ENCODE data around the gene DIAPH3.

DIAPH3 gene

DNA sequence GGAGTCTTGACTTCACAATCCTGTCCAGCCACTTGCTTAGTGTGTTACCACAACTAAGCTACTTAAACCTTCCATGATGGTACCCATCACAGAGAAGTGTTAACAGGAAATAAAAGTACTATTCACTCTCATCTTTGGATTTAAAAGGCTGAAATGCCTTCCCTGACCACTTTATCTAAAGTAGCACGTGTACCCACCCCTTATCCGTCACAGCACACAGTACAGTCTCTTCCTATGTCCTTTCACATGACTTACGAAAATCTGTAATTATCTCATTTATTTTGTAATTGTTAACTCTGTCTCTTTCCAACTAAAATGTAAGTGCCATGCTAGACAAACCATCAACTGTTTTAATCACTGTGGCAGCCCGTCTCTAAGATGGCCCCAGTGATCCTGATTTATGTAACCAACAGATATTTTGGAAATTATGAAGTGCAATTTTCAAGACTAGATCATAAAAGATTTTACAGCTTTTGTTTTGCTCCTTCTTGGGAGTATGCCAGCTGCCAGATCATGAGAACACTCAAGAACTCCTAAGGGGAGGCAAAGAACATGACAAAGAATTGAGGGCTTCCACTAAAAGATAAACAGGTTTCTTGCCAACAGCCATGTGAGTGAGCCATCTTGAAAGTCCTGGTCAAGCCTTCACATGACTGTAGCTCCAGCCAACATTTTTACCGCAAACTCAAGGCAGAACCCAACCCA lies 44.9 kb downstream of the DIAPH3 start:
- no peak overlapping the region for H3K4me3 ChIP-seq (ENCODE audit: low read length)
- H4K20me1 ChIP-seq (ENCODE audit: insufficient read depth, low read length): no peaks in the 10 kb centered on the region
- H3K79me2 ChIP-seq (ENCODE audit: low read length): no peaks in the 10 kb centered on the region
- no peaks in the 10 kb centered on the region for H3K4me1 ChIP-seq (ENCODE audit: low read length)
- H3K9me3 ChIP-seq (ENCODE audit: insufficient read depth, low read length): peaks cover 9% of the 10 kb centered on the region; the same call in 1 of the 2 replicates
- H2AFZ ChIP-seq (ENCODE audit: low read depth, low read length): no peak overlapping the region
- H3K27me3 ChIP-seq (ENCODE audit: low read depth, low read length): no peaks in the 10 kb centered on the region
- H3K9ac ChIP-seq (ENCODE audit: low read length): no peak overlapping the region
- no peak overlapping the region for H3K4me2 ChIP-seq (ENCODE audit: low read length)
- H3K36me3 ChIP-seq (replicated peaks; ENCODE audit: low read depth, low read length): peaks cover 23% of the 10 kb centered on the region
- no peak for TF ChIP-seq EZH2phosphoT487 (IDR thresholded peaks at IDR 0.05; ENCODE audit: low read depth)
- no peak for TF ChIP-seq CTCF (IDR thresholded peaks at IDR 0.05; ENCODE audit: low read depth, low read length)
- H3K27ac ChIP-seq (ENCODE audit: low read length): no peak overlapping the region

GRCh38 chr13:60114499-60115028 lies 49.2 kb downstream of the DIAPH3 start:
- no peaks in the 10 kb centered on the region for H3K27me3 ChIP-seq (ENCODE audit: low read depth, low read length)
- no peaks in the 10 kb centered on the region for H3K79me2 ChIP-seq (ENCODE audit: low read length)
- no peak overlapping the region for H3K9ac ChIP-seq (ENCODE audit: low read length)
- TF ChIP-seq EZH2phosphoT487 (IDR thresholded peaks at IDR 0.05; ENCODE audit: low read depth) (no peak), CTCF (IDR thresholded peaks at IDR 0.05; ENCODE audit: low read depth, low read length) (no peak)
- no peaks in the 10 kb centered on the region for H4K20me1 ChIP-seq (ENCODE audit: insufficient read depth, low read length)
- H3K9me3 ChIP-seq (ENCODE audit: insufficient read depth, low read length): peaks cover 11% of the 10 kb centered on the region; the same call in 1 of the 2 replicates
- no peak overlapping the region for H3K27ac ChIP-seq (ENCODE audit: low read length)
- no peak overlapping the region for H2AFZ ChIP-seq (ENCODE audit: low read depth, low read length)
- no peak overlapping the region for H3K4me2 ChIP-seq (ENCODE audit: low read length)
- peaks cover 42% of the 10 kb centered on the region for H3K36me3 ChIP-seq (replicated peaks; ENCODE audit: low read depth, low read length)
- no peak overlapping the region for H3K4me3 ChIP-seq (ENCODE audit: low read length)
- peaks cover 9% of the 10 kb centered on the region for H3K4me1 ChIP-seq (ENCODE audit: low read length)

GRCh38 chr13:60112771-60113170 lies 51.0 kb downstream of the DIAPH3 start:
- no peaks in the 10 kb centered on the region for H4K20me1 ChIP-seq (ENCODE audit: insufficient read depth, low read length)
- H2AFZ ChIP-seq (ENCODE audit: low read depth, low read length): no peak overlapping the region
- no peak overlapping the region for H3K27ac ChIP-seq (ENCODE audit: low read length)
- H3K4me2 ChIP-seq (ENCODE audit: low read length): no peak overlapping the region
- H3K4me1 ChIP-seq (ENCODE audit: low read length): peaks cover 11% of the 10 kb centered on the region
- TF ChIP-seq EZH2phosphoT487 (IDR thresholded peaks at IDR 0.05; ENCODE audit: low read depth): no peak
- no peak for TF ChIP-seq CTCF (IDR thresholded peaks at IDR 0.05; ENCODE audit: low read depth, low read length)
- no peaks in the 10 kb centered on the region for H3K27me3 ChIP-seq (ENCODE audit: low read depth, low read length)
- H3K36me3 ChIP-seq (replicated peaks; ENCODE audit: low read depth, low read length): peaks cover 50% of the 10 kb centered on the region
- peaks cover 11% of the 10 kb centered on the region; the same call in 1 of the 2 replicates for H3K9me3 ChIP-seq (ENCODE audit: insufficient read depth, low read length)
- H3K79me2 ChIP-seq (ENCODE audit: low read length): no peaks in the 10 kb centered on the region
- no peak overlapping the region for H3K9ac ChIP-seq (ENCODE audit: low read length)
- no peak overlapping the region for H3K4me3 ChIP-seq (ENCODE audit: low read length)

GRCh38 chr13:60111691-60112090 lies 52.0 kb downstream of the DIAPH3 start:
- Histone ChIP-seq H4K20me1 (ENCODE audit: insufficient read depth, low read length) (no peaks in the 10 kb centered on the region), H3K9me3 (ENCODE audit: insufficient read depth, low read length) (peaks cover 11% of the 10 kb centered on the region; the same call in 1 of the 2 replicates), H3K4me3 (ENCODE audit: low read length) (no peak overlapping the region), H3K4me1 (ENCODE audit: low read length) (peaks cover 11% of the 10 kb centered on the region), H3K36me3 (replicated peaks; ENCODE audit: low read depth, low read length) (peaks cover 50% of the 10 kb centered on the region), H3K27ac (ENCODE audit: low read length) (no peak overlapping the region), H2AFZ (ENCODE audit: low read depth, low read length) (no peak overlapping the region), H3K4me2 (ENCODE audit: low read length) (no peak overlapping the region), H3K79me2 (ENCODE audit: low read length) (no peaks in the 10 kb centered on the region), H3K27me3 (ENCODE audit: low read depth, low read length) (no peaks in the 10 kb centered on the region), H3K9ac (ENCODE audit: low read length) (no peak overlapping the region)
- TF ChIP-seq EZH2phosphoT487 (IDR thresholded peaks at IDR 0.05; ENCODE audit: low read depth) (no peak), CTCF (IDR thresholded peaks at IDR 0.05; ENCODE audit: low read depth, low read length) (no peak)

Data from OCI-LY3 (cell line).